ENCODE measurements around the gene ERF.
A peak's percentile ranks its signal among the peaks of the same experiment; 100 is the strongest.

ERF gene

DNA sequence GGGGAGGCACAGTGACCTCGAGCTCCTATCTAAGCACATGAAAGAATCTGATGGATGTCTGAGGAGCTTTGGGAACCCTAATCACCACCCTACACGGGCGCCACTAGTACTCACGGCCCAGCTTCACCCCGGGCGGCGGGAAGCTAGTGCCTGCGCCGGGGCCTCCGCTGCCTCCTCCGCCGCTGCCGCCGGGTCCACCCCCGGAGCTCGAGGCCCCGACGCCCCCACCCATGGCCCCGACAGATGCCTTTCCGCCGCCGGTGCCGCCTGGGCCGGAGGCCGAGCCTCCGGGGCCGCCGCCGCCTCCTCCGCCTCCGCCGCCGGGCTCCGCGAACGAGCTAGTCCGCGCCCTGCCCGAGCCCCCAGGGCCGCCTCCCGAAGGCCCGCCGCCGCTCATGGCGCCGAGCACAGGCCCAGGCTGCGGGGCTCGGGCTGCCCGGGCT lies 12.8 kb downstream of the ERF start:
- no peaks in the 10 kb centered on the region for H3K27me3 ChIP-seq (ENCODE audit: insufficient read depth, insufficient read length)
- H3K9ac ChIP-seq (ENCODE audit: insufficient read length, low read depth) = peak overlapping the region; percentile 78
- H3K36me3 ChIP-seq (ENCODE audit: insufficient read depth, insufficient read length, low read length) = peaks cover 32% of the 10 kb centered on the region
- DNase-seq (ENCODE audit: low read depth, low spot score) = no peak
- H3K9me3 ChIP-seq (ENCODE audit: insufficient read depth, low read length) = no peaks in the 10 kb centered on the region
- peak overlapping the region; percentile 71 for H3K4me3 ChIP-seq (ENCODE audit: insufficient read length, low read depth)
- H3K4me1 ChIP-seq (ENCODE audit: insufficient read depth, insufficient read length) = no peaks in the 10 kb centered on the region
- TF ChIP-seq YY1 (IDR thresholded peaks at IDR 0.05; ENCODE audit: insufficient read depth, insufficient read length) (no peak), ZNF274 (IDR thresholded peaks at IDR 0.05; ENCODE audit: low read depth, low read length) (no peak), SUZ12 (IDR thresholded peaks at IDR 0.05; ENCODE audit: extremely low read depth, insufficient read depth, insufficient read length) (no peak)

- peak overlapping the region; percentile 71 for H3K4me3 ChIP-seq (ENCODE audit: insufficient read length, low read depth)
- no peaks in the 10 kb centered on the region for H3K4me1 ChIP-seq (ENCODE audit: insufficient read depth, insufficient read length)
- H3K9me3 ChIP-seq (ENCODE audit: insufficient read depth, low read length) = no peaks in the 10 kb centered on the region
- H3K36me3 ChIP-seq (ENCODE audit: insufficient read depth, insufficient read length, low read length) = peaks cover 32% of the 10 kb centered on the region
- no peaks in the 10 kb centered on the region for H3K27me3 ChIP-seq (ENCODE audit: insufficient read depth, insufficient read length)
- DNase-seq (ENCODE audit: low read depth, low spot score) = no peak
- H3K9ac ChIP-seq (ENCODE audit: insufficient read length, low read depth) = peak overlapping the region; percentile 78
- TF ChIP-seq ZNF274 (IDR thresholded peaks at IDR 0.05; ENCODE audit: low read depth, low read length) (no peak), SUZ12 (IDR thresholded peaks at IDR 0.05; ENCODE audit: extremely low read depth, insufficient read depth, insufficient read length) (no peak), YY1 (IDR thresholded peaks at IDR 0.05; ENCODE audit: insufficient read depth, insufficient read length) (no peak)
Measured at GRCh38 chr19:42241279-42241678, 13.6 kb downstream of the ERF start.

DNA sequence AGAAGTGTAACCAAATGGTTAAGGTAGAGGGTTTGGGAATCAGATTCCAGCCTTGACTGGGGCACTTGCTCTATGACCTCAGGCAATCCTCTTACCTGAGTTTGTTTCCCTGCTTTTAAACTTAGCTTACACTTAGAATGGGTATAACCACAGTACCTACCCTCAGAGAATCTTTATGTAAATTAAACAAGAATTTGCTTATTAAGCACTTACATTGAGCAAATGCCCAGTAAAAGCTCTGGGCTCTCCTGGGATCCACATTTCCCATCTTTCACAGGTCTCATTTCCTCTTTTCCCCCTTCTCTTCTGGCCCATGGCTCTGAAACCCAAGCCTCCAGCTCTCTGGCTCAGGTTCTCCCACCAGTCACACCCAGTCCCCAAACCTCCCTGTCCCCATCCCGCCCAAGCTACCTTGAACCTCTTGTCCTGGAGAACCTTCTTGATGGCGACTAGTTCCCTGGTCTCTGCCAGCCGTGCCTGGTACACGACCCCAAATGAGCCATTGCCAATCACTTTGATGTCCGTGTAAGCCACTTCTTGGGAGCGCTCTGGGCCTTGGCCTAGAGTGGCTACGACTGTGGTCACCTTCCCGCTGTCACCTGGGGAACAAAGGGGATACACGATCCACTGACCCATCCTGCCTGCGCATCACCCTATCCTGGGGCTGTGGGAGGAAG lies 15.2 kb downstream of the ERF start:
- H3K4me1 ChIP-seq (ENCODE audit: insufficient read depth, insufficient read length) = no peaks in the 10 kb centered on the region
- no peak overlapping the region for H3K4me3 ChIP-seq (ENCODE audit: insufficient read length, low read depth)
- H3K9me3 ChIP-seq (ENCODE audit: insufficient read depth, low read length) = no peaks in the 10 kb centered on the region
- H3K9ac ChIP-seq (ENCODE audit: insufficient read length, low read depth) = no peak overlapping the region
- H3K36me3 ChIP-seq (ENCODE audit: insufficient read depth, insufficient read length, low read length) = peaks cover 45% of the 10 kb centered on the region
- no peak for DNase-seq (ENCODE audit: low read depth, low spot score)
- H3K27me3 ChIP-seq (ENCODE audit: insufficient read depth, insufficient read length) = no peaks in the 10 kb centered on the region
- TF ChIP-seq SUZ12 (IDR thresholded peaks at IDR 0.05; ENCODE audit: extremely low read depth, insufficient read depth, insufficient read length) (no peak), ZNF274 (IDR thresholded peaks at IDR 0.05; ENCODE audit: low read depth, low read length) (no peak), YY1 (IDR thresholded peaks at IDR 0.05; ENCODE audit: insufficient read depth, insufficient read length) (no peak)

DNA sequence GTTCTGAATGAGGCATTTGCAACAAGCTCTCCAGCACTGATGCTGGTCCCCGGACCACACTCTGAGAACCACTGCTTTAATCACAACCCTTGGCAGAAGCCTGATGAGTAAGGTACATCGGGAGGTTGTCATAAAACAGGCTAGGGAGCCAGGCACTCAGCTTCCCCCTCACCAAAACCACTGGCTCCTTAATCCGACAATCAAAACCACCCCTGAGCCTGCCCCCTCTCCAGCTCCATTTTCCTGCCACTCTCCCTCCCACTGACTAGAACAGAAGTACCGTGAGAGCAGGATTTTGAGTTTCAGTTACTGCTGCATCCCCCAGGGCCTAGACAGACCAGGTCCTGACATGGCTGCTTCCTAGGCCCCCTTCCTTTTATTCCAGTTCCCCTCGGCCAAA lies 19.7 kb downstream of the ERF start:
- Histone ChIP-seq H3K9me3 (ENCODE audit: insufficient read depth, low read length) (no peaks in the 10 kb centered on the region), H3K4me3 (ENCODE audit: insufficient read length, low read depth) (no peak overlapping the region), H3K27me3 (ENCODE audit: insufficient read depth, insufficient read length) (no peaks in the 10 kb centered on the region), H3K9ac (ENCODE audit: insufficient read length, low read depth) (no peak overlapping the region), H3K4me1 (ENCODE audit: insufficient read depth, insufficient read length) (no peaks in the 10 kb centered on the region), H3K36me3 (ENCODE audit: insufficient read depth, insufficient read length, low read length) (peaks cover 81% of the 10 kb centered on the region)
- no peak for TF ChIP-seq YY1 (IDR thresholded peaks at IDR 0.05; ENCODE audit: insufficient read depth, insufficient read length)
- TF ChIP-seq ZNF274 (IDR thresholded peaks at IDR 0.05; ENCODE audit: low read depth, low read length) = no peak
- no peak for DNase-seq (ENCODE audit: low read depth, low spot score)

DNA sequence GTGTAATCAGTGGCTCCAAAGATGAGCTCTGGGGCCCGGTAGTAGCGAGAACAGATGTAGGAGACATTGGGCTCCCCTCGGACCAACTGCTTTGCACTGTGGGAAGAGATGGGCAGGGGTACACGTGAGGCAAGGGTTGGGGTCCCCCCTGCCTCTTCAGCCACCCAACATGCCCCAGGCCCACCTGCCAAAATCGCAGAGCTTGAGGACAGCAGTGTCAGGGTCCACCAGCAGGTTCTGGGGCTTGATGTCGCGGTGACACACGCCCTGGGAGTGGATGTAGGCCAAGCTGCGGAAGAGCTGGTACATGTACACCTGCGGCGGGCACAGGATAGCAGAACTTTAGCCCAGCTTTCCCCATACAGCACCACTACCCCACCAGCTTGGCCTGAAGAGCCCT lies 20.6 kb downstream of the ERF start:
- no peak overlapping the region for H3K9ac ChIP-seq (ENCODE audit: insufficient read length, low read depth)

GRCh38 chr19:42233678-42234292 lies 21.1 kb downstream of the ERF start:
- no peak for DNase-seq (ENCODE audit: low read depth, low spot score)
- no peaks in the 10 kb centered on the region for H3K4me1 ChIP-seq (ENCODE audit: insufficient read depth, insufficient read length)
- TF ChIP-seq SUZ12 (IDR thresholded peaks at IDR 0.05; ENCODE audit: extremely low read depth, insufficient read depth, insufficient read length) (no peak), YY1 (IDR thresholded peaks at IDR 0.05; ENCODE audit: insufficient read depth, insufficient read length) (no peak), ZNF274 (IDR thresholded peaks at IDR 0.05; ENCODE audit: low read depth, low read length) (no peak)
- H3K4me3 ChIP-seq (ENCODE audit: insufficient read length, low read depth) = no peak overlapping the region
- H3K36me3 ChIP-seq (ENCODE audit: insufficient read depth, insufficient read length, low read length) = peaks cover 79% of the 10 kb centered on the region
- no peaks in the 10 kb centered on the region for H3K9me3 ChIP-seq (ENCODE audit: insufficient read depth, low read length)
- no peak overlapping the region for H3K9ac ChIP-seq (ENCODE audit: insufficient read length, low read depth)
- H3K27me3 ChIP-seq (ENCODE audit: insufficient read depth, insufficient read length) = no peaks in the 10 kb centered on the region

More for the DNA sequence above, 20.6 kb downstream of the ERF start:
- H3K9me3 ChIP-seq (ENCODE audit: insufficient read depth, low read length) = no peaks in the 10 kb centered on the region
- no peak overlapping the region for H3K4me3 ChIP-seq (ENCODE audit: insufficient read length, low read depth)
- H3K27me3 ChIP-seq (ENCODE audit: insufficient read depth, insufficient read length) = no peaks in the 10 kb centered on the region
- DNase-seq (ENCODE audit: low read depth, low spot score) = no peak
- no peaks in the 10 kb centered on the region for H3K4me1 ChIP-seq (ENCODE audit: insufficient read depth, insufficient read length)
- peaks cover 79% of the 10 kb centered on the region for H3K36me3 ChIP-seq (ENCODE audit: insufficient read depth, insufficient read length, low read length)
- TF ChIP-seq ZNF274 (IDR thresholded peaks at IDR 0.05; ENCODE audit: low read depth, low read length) = no peak
- no peak for TF ChIP-seq SUZ12 (IDR thresholded peaks at IDR 0.05; ENCODE audit: extremely low read depth, insufficient read depth, insufficient read length)
- no peak for TF ChIP-seq YY1 (IDR thresholded peaks at IDR 0.05; ENCODE audit: insufficient read depth, insufficient read length)

- Histone ChIP-seq H3K27me3 (ENCODE audit: insufficient read depth, insufficient read length) (no peaks in the 10 kb centered on the region), H3K4me3 (ENCODE audit: insufficient read length, low read depth) (no peak overlapping the region), H3K9ac (ENCODE audit: insufficient read length, low read depth) (no peak overlapping the region), H3K4me1 (ENCODE audit: insufficient read depth, insufficient read length) (no peaks in the 10 kb centered on the region), H3K36me3 (ENCODE audit: insufficient read depth, insufficient read length, low read length) (peaks cover 83% of the 10 kb centered on the region), H3K9me3 (ENCODE audit: insufficient read depth, low read length) (no peaks in the 10 kb centered on the region)
- DNase-seq (ENCODE audit: low read depth, low spot score) = no peak
- TF ChIP-seq YY1 (IDR thresholded peaks at IDR 0.05; ENCODE audit: insufficient read depth, insufficient read length) = no peak
- no peak for TF ChIP-seq ZNF274 (IDR thresholded peaks at IDR 0.05; ENCODE audit: low read depth, low read length)
- no peak for TF ChIP-seq SUZ12 (IDR thresholded peaks at IDR 0.05; ENCODE audit: extremely low read depth, insufficient read depth, insufficient read length)
Measured at GRCh38 chr19:42233106-42233505, 21.8 kb downstream of the ERF start.

All from NT2/D1 (cell line).